Panc1 (cell line): ENCODE data around the gene PMF1. TPM values are rescaled to one million over a fixed set of nuclear protein-coding genes. Genes with fewer than 3 reads are reported as not detected.

Source experiments
- ATAC-seq: fragments of 200-7000 bp; cut with Tn5 transposase; 2 replicates; pipeline ENCODE4 v1.9.1; 2020; ENCODE audit warnings: mild to moderate bottlenecking, moderate library complexity
- BruUV-seq: library from RNA; stranded (reverse); fragments of 400-500 nt; replicated peaks from 2 replicates; lab custom pipeline; 2021; lab: Mats Ljungman, UMichigan
- CTCF ChIA-PET: fragments of 300-600 bp; sonication (Branson Sonifier 250); formaldehyde crosslinking; loops from one replicate; lab custom pipeline; 2022; ENCODE audit warnings: antibody characterized with exemption; lab: Charles Lee
- POLR2A ChIA-PET: fragments of 300-600 bp; sonication (Branson Sonifier 250); formaldehyde crosslinking; loops from one replicate; lab custom pipeline; 2022; ENCODE audit warnings: antibody characterized with exemption; lab: Charles Lee
- DNase-seq: peaks from one replicate; pipeline ENCODE4 v3.0.0-alpha.2; 2010; ENCODE audit warnings: low read depth, low spot score
- H3K27ac ChIP-seq: 2 replicates; pipeline ENCODE4 v1.5.1; 2011; ENCODE audit warnings: mild to moderate bottlenecking, low read length, inconsistent platforms
- H3K27me3 ChIP-seq: fragments of 200-500 bp; sonication (Bioruptor generic); 2 replicates; pipeline ENCODE4 v1.6.0; 2014; ENCODE audit warnings: low read length, inconsistent platforms; ENCODE audit not compliant: control insufficient read depth, insufficient read depth
- H3K36me3 ChIP-seq: fragments of 200-500 bp; sonication (Bioruptor generic); 2 replicates; pipeline ENCODE4 v1.5.1; 2014; ENCODE audit warnings: inconsistent platforms, mild to moderate bottlenecking, low read length, moderate library complexity; ENCODE audit not compliant: control insufficient read depth, insufficient read depth
- H3K4me1 ChIP-seq: 2 replicates; pipeline ENCODE4 v1.5.1; 2011; ENCODE audit warnings: inconsistent platforms, mild to moderate bottlenecking, low read length, moderate library complexity; ENCODE audit not compliant: control insufficient read depth, insufficient read depth
- H3K4me3 ChIP-seq, 2 experiments: 2 replicates each; pipeline ENCODE4 v1.5.1; 2011 to 2012; ENCODE audit warnings: low read depth in 2 of 2, low read length in 2 of 2, mild to moderate bottlenecking in 2 of 2, inconsistent platforms in 1 of 2, moderate library complexity in 1 of 2
- H3K9me3 ChIP-seq: fragments of 200-500 bp; sonication (Bioruptor generic); 2 replicates; pipeline ENCODE4 v1.5.1; 2014; ENCODE audit warnings: low read depth, mild to moderate bottlenecking, inconsistent platforms, low read length, moderate library complexity; ENCODE audit not compliant: control insufficient read depth, insufficient read depth
- POLR2AphosphoS5 ChIP-seq: IDR thresholded peaks from 2 replicates; pipeline ENCODE4 v1.6.1; 2012; ENCODE audit warnings: mild to moderate bottlenecking, low read depth, low read length, moderate library complexity
- SIN3A ChIP-seq: IDR thresholded peaks from 2 replicates; pipeline ENCODE4 v1.6.1; 2012; ENCODE audit warnings: low read depth, mild to moderate bottlenecking, low read length, moderate library complexity, borderline replicate concordance; ENCODE audit not compliant: insufficient read depth
- TCF7L2 ChIP-seq: IDR thresholded peaks from 2 replicates; pipeline ENCODE4 v1.6.1; 2011; ENCODE audit warnings: mild to moderate bottlenecking, low read depth, low read length, inconsistent platforms
- in situ Hi-C: cut with HindIII; loops from 2 replicates; pipeline ENCODE4 v1.10.0; 2016; ENCODE audit warnings: low sequenced_read_pairs, low pct_unique_long_range_greater_than_20kb
- intact Hi-C: fragments of 100-400 bp; cut with micrococcal nuclease; formaldehyde crosslinking; loops from one replicate; pipeline ENCODE4 v1.10.0; 2022; ENCODE audit not compliant: unreplicated experiment
- total RNA-seq: library from RNA; stranded (reverse); gene quantifications from one replicate; pipeline ENCODE4 v1.2.1, GENCODE V29; 2021; ENCODE audit not compliant: unreplicated experiment
- TF ChIP-seq, protein P1 (sequence below): fragments of 450-650 bp; IDR thresholded peaks from 2 replicates; pipeline ENCODE4 v1.5.1; 2017; ENCODE audit warnings: mild to moderate bottlenecking
- TF ChIP-seq, protein P2 (sequence below), 2 experiments: IDR thresholded peaks; 2 replicates each; pipeline ENCODE4 v1.6.1; 2011 to 2012; ENCODE audit warnings: low read depth in 2 of 2, control low read depth in 1 of 2, low read length in 1 of 2, mild to moderate bottlenecking in 1 of 2, moderate library complexity in 1 of 2; ENCODE audit not compliant: insufficient read depth in 1 of 2

The PMF1 gene
- total RNA-seq, 1 experiment from 2014 or later = 57.5 TPM

DNA sequence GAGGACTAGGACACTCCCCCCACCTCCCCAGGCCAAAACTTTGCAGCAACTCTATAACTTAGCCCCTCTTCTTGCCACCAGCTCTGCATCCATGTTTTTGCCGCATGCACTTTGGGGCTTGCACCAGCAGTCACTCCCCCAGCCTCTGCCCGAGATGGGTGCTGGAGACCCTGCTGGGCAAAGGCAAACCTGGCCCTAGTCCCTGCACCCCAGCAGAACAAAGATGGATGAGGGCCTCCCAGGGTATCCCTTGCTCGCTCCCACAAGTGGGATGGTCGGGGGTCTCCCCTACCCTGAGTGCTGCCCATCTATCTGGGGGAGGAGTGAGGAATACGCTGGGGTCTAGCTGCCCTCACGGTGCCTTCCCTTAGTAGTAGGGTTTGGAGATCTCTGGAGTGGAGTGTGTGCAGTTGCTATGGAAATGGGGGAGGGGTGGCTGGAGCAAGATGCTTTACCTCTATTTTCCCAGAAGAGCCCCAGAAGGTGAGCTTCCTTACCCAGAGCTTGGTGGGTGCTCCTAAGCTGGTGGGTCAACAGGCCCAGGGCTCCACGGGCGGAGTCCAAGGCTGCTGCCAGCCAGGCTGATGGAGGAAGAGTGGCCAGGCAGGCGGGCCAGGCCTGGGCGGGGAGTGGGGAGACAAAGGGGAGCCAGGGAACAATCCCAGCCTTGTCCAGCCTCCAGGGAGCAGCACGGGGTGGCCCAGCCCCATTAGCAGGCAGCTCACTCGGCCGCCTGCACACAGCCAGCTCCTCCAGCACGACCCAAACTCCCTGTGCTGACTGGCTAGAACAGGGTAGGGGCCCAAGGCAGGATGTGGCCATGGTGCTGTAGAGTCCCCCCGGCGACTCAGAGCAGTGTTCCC, 34.9 kb downstream of the PMF1 start, which contains the start of gene PAQR6:
Gene PAQR6, minus strand, starts transcription at position 597 of the 863 bp plus-strand sequence. CDS start 1,325 bp downstream, outside the sequence.
- Histone ChIP-seq H3K27ac (no peak within 1 kb of the TSS), H3K4me1 (peaks cover 9% of the 10 kb centered on the region), H3K36me3 (no peaks in the 10 kb centered on the region; the same call in none of the 2 replicates), H3K27me3 (no peaks in the 10 kb centered on the region), H3K4me3 (no peak within 1 kb of the TSS), H3K9me3 (no peaks in the 10 kb centered on the region)
- ChIA-PET CTCF (interaction anchor here (0.9 to 1.1 kb wide), 2 partner anchors 12 to 23 kb away, joined by 3 to 15 read pairs; no protein-coding TSS in a partner anchor), POLR2A (interaction anchor here (0.6 kb wide), 1 partner anchor 23 kb away, joined by 6 read pairs; no protein-coding TSS in a partner anchor)
- ATAC-seq (peak; percentile 46), DNase-seq (no peak)
- BruUV-seq = no TSS peak
- TF ChIP-seq POLR2AphosphoS5 (peak; percentile 17; the same call in 1 of the 2 replicates), TCF7L2 (no peak)
- in situ Hi-C loops = no loop called here
- intact Hi-C loops = no loop called here

DNA sequence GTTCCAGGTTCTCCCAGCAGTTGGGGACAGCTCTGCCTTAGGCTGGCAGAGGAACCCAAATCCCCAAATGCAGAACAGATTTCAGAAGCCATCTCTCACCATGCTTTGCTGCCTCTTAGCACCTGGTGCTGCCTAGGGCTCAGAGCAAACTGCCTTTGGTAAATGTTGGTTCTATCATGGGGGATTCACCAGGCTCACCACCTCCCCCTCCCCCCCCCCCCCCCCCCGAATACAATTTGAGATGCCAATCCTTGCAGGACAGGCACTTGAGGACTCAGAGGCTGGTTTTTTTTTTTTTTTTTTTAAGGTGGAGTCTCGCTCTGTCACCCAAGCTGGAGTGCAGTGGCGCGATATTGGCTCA, 35.5 kb downstream of the PMF1 start:
- POLR2A ChIA-PET = interaction anchor here (0.6 kb wide), 1 partner anchor 22 kb away, joined by 6 read pairs; no protein-coding TSS in a partner anchor
- Histone ChIP-seq H3K4me3 (no peak overlapping the region), H3K4me1 (peaks cover 9% of the 10 kb centered on the region), H3K27ac (no peak overlapping the region), H3K36me3 (no peaks in the 10 kb centered on the region; the same call in none of the 2 replicates), H3K27me3 (no peaks in the 10 kb centered on the region), H3K9me3 (no peaks in the 10 kb centered on the region)
- CTCF ChIA-PET = interaction anchor here (0.6 to 1.1 kb wide), 3 partner anchors 11 to 500 kb away, joined by 3 to 15 read pairs (median 4); no protein-coding TSS in a partner anchor
- in situ Hi-C loops (no loop called here), intact Hi-C loops (no loop called here)
- no TSS peak for BruUV-seq
- TF ChIP-seq TCF7L2 = no peak
- TF ChIP-seq, protein P1, sequence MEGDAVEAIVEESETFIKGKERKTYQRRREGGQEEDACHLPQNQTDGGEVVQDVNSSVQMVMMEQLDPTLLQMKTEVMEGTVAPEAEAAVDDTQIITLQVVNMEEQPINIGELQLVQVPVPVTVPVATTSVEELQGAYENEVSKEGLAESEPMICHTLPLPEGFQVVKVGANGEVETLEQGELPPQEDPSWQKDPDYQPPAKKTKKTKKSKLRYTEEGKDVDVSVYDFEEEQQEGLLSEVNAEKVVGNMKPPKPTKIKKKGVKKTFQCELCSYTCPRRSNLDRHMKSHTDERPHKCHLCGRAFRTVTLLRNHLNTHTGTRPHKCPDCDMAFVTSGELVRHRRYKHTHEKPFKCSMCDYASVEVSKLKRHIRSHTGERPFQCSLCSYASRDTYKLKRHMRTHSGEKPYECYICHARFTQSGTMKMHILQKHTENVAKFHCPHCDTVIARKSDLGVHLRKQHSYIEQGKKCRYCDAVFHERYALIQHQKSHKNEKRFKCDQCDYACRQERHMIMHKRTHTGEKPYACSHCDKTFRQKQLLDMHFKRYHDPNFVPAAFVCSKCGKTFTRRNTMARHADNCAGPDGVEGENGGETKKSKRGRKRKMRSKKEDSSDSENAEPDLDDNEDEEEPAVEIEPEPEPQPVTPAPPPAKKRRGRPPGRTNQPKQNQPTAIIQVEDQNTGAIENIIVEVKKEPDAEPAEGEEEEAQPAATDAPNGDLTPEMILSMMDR = no peak
- TF ChIP-seq, protein P2, sequence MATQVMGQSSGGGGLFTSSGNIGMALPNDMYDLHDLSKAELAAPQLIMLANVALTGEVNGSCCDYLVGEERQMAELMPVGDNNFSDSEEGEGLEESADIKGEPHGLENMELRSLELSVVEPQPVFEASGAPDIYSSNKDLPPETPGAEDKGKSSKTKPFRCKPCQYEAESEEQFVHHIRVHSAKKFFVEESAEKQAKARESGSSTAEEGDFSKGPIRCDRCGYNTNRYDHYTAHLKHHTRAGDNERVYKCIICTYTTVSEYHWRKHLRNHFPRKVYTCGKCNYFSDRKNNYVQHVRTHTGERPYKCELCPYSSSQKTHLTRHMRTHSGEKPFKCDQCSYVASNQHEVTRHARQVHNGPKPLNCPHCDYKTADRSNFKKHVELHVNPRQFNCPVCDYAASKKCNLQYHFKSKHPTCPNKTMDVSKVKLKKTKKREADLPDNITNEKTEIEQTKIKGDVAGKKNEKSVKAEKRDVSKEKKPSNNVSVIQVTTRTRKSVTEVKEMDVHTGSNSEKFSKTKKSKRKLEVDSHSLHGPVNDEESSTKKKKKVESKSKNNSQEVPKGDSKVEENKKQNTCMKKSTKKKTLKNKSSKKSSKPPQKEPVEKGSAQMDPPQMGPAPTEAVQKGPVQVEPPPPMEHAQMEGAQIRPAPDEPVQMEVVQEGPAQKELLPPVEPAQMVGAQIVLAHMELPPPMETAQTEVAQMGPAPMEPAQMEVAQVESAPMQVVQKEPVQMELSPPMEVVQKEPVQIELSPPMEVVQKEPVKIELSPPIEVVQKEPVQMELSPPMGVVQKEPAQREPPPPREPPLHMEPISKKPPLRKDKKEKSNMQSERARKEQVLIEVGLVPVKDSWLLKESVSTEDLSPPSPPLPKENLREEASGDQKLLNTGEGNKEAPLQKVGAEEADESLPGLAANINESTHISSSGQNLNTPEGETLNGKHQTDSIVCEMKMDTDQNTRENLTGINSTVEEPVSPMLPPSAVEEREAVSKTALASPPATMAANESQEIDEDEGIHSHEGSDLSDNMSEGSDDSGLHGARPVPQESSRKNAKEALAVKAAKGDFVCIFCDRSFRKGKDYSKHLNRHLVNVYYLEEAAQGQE (IDR thresholded peaks at IDR 0.05; ENCODE audit: insufficient read depth in 1 of 2, low read depth in 2 of 2, low read length in 1 of 2) = no peak
- no peak for TF ChIP-seq POLR2AphosphoS5
- TF ChIP-seq SIN3A = no peak
- ATAC-seq (no peak; the same call in 1 of the 2 replicates), DNase-seq (no peak)
